Caco-2 (cell line): ENCODE measurements around the gene DIO1. TPM values are rescaled to one million over a fixed set of nuclear protein-coding genes. Genes with fewer than 3 reads are reported as not detected.

ENCODE experiments used
- BruUV-seq: library from RNA; stranded (reverse); fragments of 400-500 nt; replicated peaks from 2 replicates; lab custom pipeline; 2021; lab: Mats Ljungman, UMichigan
- CTCF ChIA-PET: fragments of 300-600 bp; sonication (Branson Sonifier 250); formaldehyde crosslinking; loops from one replicate; lab custom pipeline; 2022; ENCODE audit warnings: antibody characterized with exemption; lab: Charles Lee
- POLR2A ChIA-PET: fragments of 300-600 bp; sonication (Branson Sonifier 250); formaldehyde crosslinking; loops from one replicate; lab custom pipeline; 2022; ENCODE audit warnings: antibody characterized with exemption; lab: Charles Lee
- DNase-seq, 2 experiments: peaks; one replicate each; pipeline versions ENCODE4 v3.0.0 to v3.0.0-alpha.2; 2020 to 2022
- H3K27me3 ChIP-seq: replicated peaks from 2 replicates; pipeline ENCODE4 v1.6.0; 2011; ENCODE audit warnings: low read length; ENCODE audit not compliant: control insufficient read depth, insufficient read depth
- H3K36me3 ChIP-seq: 2 replicates; pipeline ENCODE4 v1.5.1; 2011; ENCODE audit warnings: low read length; ENCODE audit not compliant: control insufficient read depth, insufficient read depth
- H3K4me1 ChIP-seq: fragments of 250-450 bp; sonication (Bioruptor Pico); 2 replicates; pipeline ENCODE4 v1.5.1; 2020; ENCODE audit warnings: mild to moderate bottlenecking
- H3K4me3 ChIP-seq: 2 replicates; pipeline ENCODE4 v1.5.1; 2011; ENCODE audit warnings: low read depth, mild to moderate bottlenecking, control low read depth, low read length
- H3K9me3 ChIP-seq: fragments of 250-450 bp; sonication (Bioruptor Pico); 2 replicates; pipeline ENCODE4 v1.5.1; 2020; ENCODE audit warnings: mild to moderate bottlenecking, moderate library complexity
- H3K27ac Mint-ChIP-seq: one replicate; pipeline ENCODE4 v1.8.0; 2022; ENCODE audit warnings: mixed read lengths; ENCODE audit not compliant: unreplicated experiment
- H3K27me3 Mint-ChIP-seq: one replicate; pipeline ENCODE4 v1.8.0; 2022; ENCODE audit warnings: mixed read lengths; ENCODE audit not compliant: insufficient read depth, unreplicated experiment
- H3K36me3 Mint-ChIP-seq: one replicate; pipeline ENCODE4 v1.8.0; 2022; ENCODE audit warnings: mild to moderate bottlenecking, mixed read lengths; ENCODE audit not compliant: insufficient read depth, unreplicated experiment
- H3K4me1 Mint-ChIP-seq: one replicate; pipeline ENCODE4 v1.8.0; 2022; ENCODE audit warnings: low read depth, mixed read lengths; ENCODE audit not compliant: unreplicated experiment
- H3K4me3 Mint-ChIP-seq: one replicate; pipeline ENCODE4 v1.8.0; 2022; ENCODE audit warnings: mild to moderate bottlenecking, moderate library complexity, mixed read lengths; ENCODE audit not compliant: unreplicated experiment
- H3K9me3 Mint-ChIP-seq: one replicate; pipeline ENCODE4 v1.8.0; 2022; ENCODE audit warnings: mixed read lengths; ENCODE audit not compliant: unreplicated experiment
- CTCF ChIP-seq, 2 experiments: fragments of 200-600 bp in 1 of 2; IDR thresholded peaks; 1 replicate in 1 of 2; 2 replicates in 1 of 2; pipeline versions ENCODE4 v1.5.1 to v1.8.0; 2011 to 2022; ENCODE audit warnings: antibody characterized with exemption in 1 of 2, control low read depth in 1 of 2, inconsistent platforms in 1 of 2, low read depth in 1 of 2, low read length in 1 of 2, mild to moderate bottlenecking in 1 of 2, moderate library complexity in 1 of 2; ENCODE audit not compliant: insufficient read depth in 1 of 2, severe bottlenecking in 1 of 2, unreplicated experiment in 1 of 2
- intact Hi-C: fragments of 100-400 bp; cut with micrococcal nuclease; formaldehyde crosslinking; loops from one replicate; pipeline ENCODE4 v1.10.0; 2022; ENCODE audit not compliant: unreplicated experiment
- total RNA-seq: library from RNA; stranded (reverse); gene quantifications from 2 replicates; pipeline ENCODE4 v1.2.3, GENCODE V29; 2022

DIO1 gene
- total RNA-seq, 1 experiment from 2014 or later = 7.1 TPM

GRCh38 chr1:53936430-53936829, 42.4 kb downstream of the DIO1 start:
- BruUV-seq = no TSS peak
- Histone ChIP-seq H3K27me3 (no peaks in the 10 kb centered on the region), H3K36me3 (peaks cover 1% of the 10 kb centered on the region; the same call in 1 of the 2 replicates), H3K4me3 (no peak overlapping the region), H3K4me1 (peaks cover under 1% of the 10 kb centered on the region), H3K9me3 (peaks cover 10% of the 10 kb centered on the region; the same call in 1 of the 2 replicates)
- H3K27ac Mint-ChIP-seq = no peak overlapping the region
- H3K36me3 Mint-ChIP-seq = peaks cover 22% of the 10 kb centered on the region
- TF ChIP-seq CTCF (IDR thresholded peaks at IDR 0.05; ENCODE audit: insufficient read depth in 1 of 2, low read depth in 1 of 2, low read length in 1 of 2, severe bottlenecking in 1 of 2, unreplicated experiment in 1 of 2) = no peak
- H3K9me3 Mint-ChIP-seq = peaks cover 6% of the 10 kb centered on the region
- DNase-seq = no peak
- ChIA-PET POLR2A (no interaction called here), CTCF (no interaction called here)
- no peaks in the 10 kb centered on the region for H3K27me3 Mint-ChIP-seq
- intact Hi-C loops = no loop called here
- H3K4me3 Mint-ChIP-seq = no peak overlapping the region
- no peaks in the 10 kb centered on the region for H3K4me1 Mint-ChIP-seq

GRCh38 chr1:53938136-53938830, 44.3 kb downstream of the DIO1 start:
- H3K4me3 Mint-ChIP-seq = no peak overlapping the region
- no TSS peak for BruUV-seq
- H3K27ac Mint-ChIP-seq = no peak overlapping the region
- Histone ChIP-seq H3K4me1 (peaks cover 19% of the 10 kb centered on the region), H3K27me3 (no peaks in the 10 kb centered on the region), H3K9me3 (peaks cover 10% of the 10 kb centered on the region; the same call in 1 of the 2 replicates), H3K4me3 (no peak overlapping the region), H3K36me3 (peaks cover 1% of the 10 kb centered on the region; the same call in 1 of the 2 replicates)
- TF ChIP-seq CTCF (IDR thresholded peaks at IDR 0.05; ENCODE audit: insufficient read depth in 1 of 2, low read depth in 1 of 2, low read length in 1 of 2, severe bottlenecking in 1 of 2, unreplicated experiment in 1 of 2) = no peak
- DNase-seq = no peak
- no peaks in the 10 kb centered on the region for H3K27me3 Mint-ChIP-seq
- peaks cover 9% of the 10 kb centered on the region for H3K4me1 Mint-ChIP-seq
- ChIA-PET POLR2A (no interaction called here), CTCF (no interaction called here)
- intact Hi-C loops = no loop called here
- peaks cover 5% of the 10 kb centered on the region for H3K9me3 Mint-ChIP-seq
- H3K36me3 Mint-ChIP-seq = peaks cover 22% of the 10 kb centered on the region

GRCh38 chr1:53942127-53942957, 48.4 kb downstream of the DIO1 start:
- no peak for TF ChIP-seq CTCF (IDR thresholded peaks at IDR 0.05; ENCODE audit: insufficient read depth in 1 of 2, low read depth in 1 of 2, low read length in 1 of 2, severe bottlenecking in 1 of 2, unreplicated experiment in 1 of 2)
- peak overlapping the region; percentile 31 for H3K27ac Mint-ChIP-seq
- peaks cover 19% of the 10 kb centered on the region for H3K4me1 ChIP-seq
- no peaks in the 10 kb centered on the region for H3K27me3 ChIP-seq
- no peaks in the 10 kb centered on the region for H3K9me3 ChIP-seq
- no peak for DNase-seq
- peak overlapping the region; percentile 23 for H3K4me3 Mint-ChIP-seq
- intact Hi-C loops = no loop called here
- H3K9me3 Mint-ChIP-seq = no peaks in the 10 kb centered on the region
- no peaks in the 10 kb centered on the region for H3K36me3 ChIP-seq
- H3K4me1 Mint-ChIP-seq = peaks cover 21% of the 10 kb centered on the region
- ChIA-PET POLR2A (no interaction called here), CTCF (no interaction called here)
- no peaks in the 10 kb centered on the region for H3K27me3 Mint-ChIP-seq
- H3K36me3 Mint-ChIP-seq = peaks cover 17% of the 10 kb centered on the region
- H3K4me3 ChIP-seq = no peak overlapping the region
- BruUV-seq = no TSS peak
